IMR-90 (cell line): ENCODE results near the gene C1QTNF5. TPM values are rescaled to one million over a fixed set of nuclear protein-coding genes. Genes with fewer than 3 reads are reported as not detected.

Source experiments
- ATAC-seq: fragments of 200-7000 bp; cut with Tn5 transposase; 2 replicates; pipeline ENCODE4 v1.9.1; 2020; ENCODE audit warnings: low read depth, mild to moderate bottlenecking, moderate library complexity
- BruUV-seq: library from RNA; stranded (reverse); fragments of 400-500 nt; replicated peaks from 2 replicates; lab custom pipeline; 2021; lab: Mats Ljungman, UMichigan
- CTCF ChIA-PET: fragments of 300-600 bp; formaldehyde crosslinking; extraction: SDS; loops from one replicate; lab custom pipeline; 2021; ENCODE audit warnings: antibody characterized with exemption; lab: Yijun Ruan, JAX
- POLR2A ChIA-PET: fragments of 300-600 bp; sonication (Branson Sonifier 250); formaldehyde crosslinking; loops from one replicate; lab custom pipeline; 2022; ENCODE audit warnings: antibody characterized with exemption; ENCODE audit not compliant: unreplicated experiment; lab: Charles Lee
- DNase-seq: peaks from one replicate; pipeline ENCODE4 v3.0.0; 2013
- H2AFZ ChIP-seq: replicated peaks from 2 replicates; pipeline ENCODE3; 2013; ENCODE audit warnings: low read length, mild to moderate bottlenecking; ENCODE audit not compliant: poor library complexity
- H2AK5ac ChIP-seq: 2 replicates; pipeline ENCODE4 v1.6.1; 2013; ENCODE audit warnings: low read depth, low read length, inconsistent platforms
- H2AK9ac ChIP-seq: replicated peaks from 2 replicates; pipeline ENCODE3; 2013; ENCODE audit warnings: mild to moderate bottlenecking, low read depth, low read length, moderate library complexity; ENCODE audit not compliant: poor library complexity
- H2BK120ac ChIP-seq: 2 replicates; pipeline ENCODE4 v1.6.1; 2013; ENCODE audit warnings: low read depth, low read length, inconsistent platforms
- H2BK15ac ChIP-seq: 3 replicates; pipeline ENCODE4 v1.6.1; 2013; ENCODE audit warnings: low read depth, low read length, inconsistent platforms
- H2BK20ac ChIP-seq: 2 replicates; pipeline ENCODE4 v1.6.1; 2013; ENCODE audit warnings: low read depth, mild to moderate bottlenecking, inconsistent platforms, low read length, moderate library complexity
- H2BK5ac ChIP-seq: 2 replicates; pipeline ENCODE4 v1.6.1; 2013; ENCODE audit warnings: mild to moderate bottlenecking, low read depth, low read length, inconsistent platforms; ENCODE audit not compliant: poor library complexity, severe bottlenecking
- H3K14ac ChIP-seq: replicated peaks from 2 replicates; pipeline ENCODE4 v1.6.1; 2013; ENCODE audit warnings: low read depth, low read length, inconsistent platforms
- H3K18ac ChIP-seq: 2 replicates; pipeline ENCODE4 v1.6.1; 2013; ENCODE audit warnings: low read depth, low read length, control low read depth
- H3K23ac ChIP-seq: 2 replicates; pipeline ENCODE4 v1.6.1; 2013; ENCODE audit warnings: low read depth, low read length, inconsistent platforms
- H3K27ac ChIP-seq: 2 replicates; pipeline ENCODE4 v1.5.1; 2013; ENCODE audit warnings: mild to moderate bottlenecking, control low read depth, low read length; ENCODE audit not compliant: insufficient read depth
- H3K27me3 ChIP-seq: 2 replicates; pipeline ENCODE4 v1.6.1; 2013; ENCODE audit warnings: low read length; ENCODE audit not compliant: control insufficient read depth, insufficient read depth
- H3K36me3 ChIP-seq: 2 replicates; pipeline ENCODE4 v1.6.1; 2013; ENCODE audit warnings: low read length, mixed read lengths; ENCODE audit not compliant: control insufficient read depth, insufficient read depth
- H3K4ac ChIP-seq: 2 replicates; pipeline ENCODE4 v1.6.1; 2013; ENCODE audit warnings: low read depth, low read length, inconsistent platforms
- H3K4me1 ChIP-seq: 2 replicates; pipeline ENCODE4 v1.6.1; 2013; ENCODE audit warnings: low read length, mixed read lengths; ENCODE audit not compliant: control insufficient read depth, insufficient read depth
- H3K4me2 ChIP-seq: 2 replicates; pipeline ENCODE4 v1.6.1; 2013; ENCODE audit warnings: low read depth, mild to moderate bottlenecking, control low read depth, low read length, moderate library complexity
- H3K4me3 ChIP-seq: 2 replicates; pipeline ENCODE4 v1.5.1; 2013; ENCODE audit warnings: low read depth, mild to moderate bottlenecking, control low read depth, low read length, moderate library complexity; ENCODE audit not compliant: insufficient read depth
- H3K56ac ChIP-seq: 2 replicates; pipeline ENCODE4 v1.6.1; 2013; ENCODE audit warnings: low read length, inconsistent platforms; ENCODE audit not compliant: insufficient read depth; ENCODE audit errors: extremely low read depth
- H3K79me1 ChIP-seq, 2 experiments: 2 replicates each; pipeline ENCODE4 v1.6.1; 2013; ENCODE audit warnings: low read length in 2 of 2, inconsistent platforms in 1 of 2, low read depth in 1 of 2
- H3K9ac ChIP-seq: 2 replicates; pipeline ENCODE4 v1.6.1; 2013; ENCODE audit warnings: low read depth, low read length, control low read depth
- H3K9me1 ChIP-seq: 2 replicates; pipeline ENCODE4 v1.6.1; 2013; ENCODE audit warnings: low read length, inconsistent platforms; ENCODE audit not compliant: insufficient read depth
- H3K9me3 ChIP-seq: 2 replicates; pipeline ENCODE4 v1.6.1; 2013; ENCODE audit warnings: low read length; ENCODE audit not compliant: control insufficient read depth, insufficient read depth
- H4K20me1 ChIP-seq: 2 replicates; pipeline ENCODE4 v1.6.1; 2013; ENCODE audit warnings: low read length, inconsistent platforms; ENCODE audit not compliant: insufficient read depth
- H4K5ac ChIP-seq: 2 replicates; pipeline ENCODE4 v1.6.1; 2013; ENCODE audit warnings: mild to moderate bottlenecking, low read depth, low read length, control low read depth
- H4K8ac ChIP-seq, 2 experiments: 2 replicates each; pipeline ENCODE4 v1.6.1; 2013; ENCODE audit warnings: low read depth in 2 of 2, low read length in 2 of 2, control low read depth in 1 of 2, inconsistent platforms in 1 of 2
- H4K91ac ChIP-seq: 2 replicates; pipeline ENCODE4 v1.6.1; 2013; ENCODE audit warnings: low read depth, low read length, inconsistent platforms; ENCODE audit not compliant: insufficient read depth
- CTCF ChIP-seq: conservative IDR thresholded peaks from 2 replicates; pipeline ENCODE4 v1.5.1; 2012; ENCODE audit warnings: mild to moderate bottlenecking, low read depth, low read length, improper control_type of control experiment
- ELK1 ChIP-seq: fragments of 150-350 bp; IDR thresholded peaks from 2 replicates; pipeline ENCODE4 v1.6.1; 2016; ENCODE audit warnings: low read depth, mild to moderate bottlenecking, low read length, moderate library complexity, borderline replicate concordance
- FOS ChIP-seq: fragments of 150-350 bp; IDR thresholded peaks from 2 replicates; pipeline ENCODE4 v1.6.1; 2016; ENCODE audit warnings: low read depth, low read length
- NFE2L2 ChIP-seq: fragments of 150-350 bp; IDR thresholded peaks from 2 replicates; pipeline ENCODE4 v1.6.1; 2016; ENCODE audit warnings: low read depth, mild to moderate bottlenecking, low read length
- RAD21 ChIP-seq: IDR thresholded peaks from 2 replicates; pipeline ENCODE4 v1.6.1; 2012; ENCODE audit warnings: low read length, improper control_type of control experiment
- RCOR1 ChIP-seq: IDR thresholded peaks from 2 replicates; pipeline ENCODE4 v1.6.1; 2012; ENCODE audit warnings: mild to moderate bottlenecking, low read length, improper control_type of control experiment; ENCODE audit not compliant: insufficient replicate concordance
- SMC3 ChIP-seq: fragments of 150-350 bp; IDR thresholded peaks from 2 replicates; pipeline ENCODE4 v1.6.1; 2016; ENCODE audit warnings: low read depth, mild to moderate bottlenecking, antibody characterized with exemption, low read length, moderate library complexity
- USF2 ChIP-seq: fragments of 150-350 bp; IDR thresholded peaks from 2 replicates; pipeline ENCODE4 v1.6.1; 2017; ENCODE audit warnings: mild to moderate bottlenecking, antibody characterized with exemption, low read length, low read depth
- WGBS, 2 experiments: methylation state at CpG; one replicate each; pipeline versions ENCODE4 v1.1.5 to v1.1.7; 2013; ENCODE audit warnings: missing lambda C conversion rate in 2 of 2; ENCODE audit not compliant: insufficient read length in 1 of 2; ENCODE audit errors: extremely low coverage in 2 of 2; 5-methylcytosine and 5-hydroxymethylcytosine counted together
- dilution Hi-C: fragments of 300-500 bp; cut with HindIII; formaldehyde crosslinking; loops from one replicate; pipeline ENCODE4 v1.14.3; 2018; ENCODE audit warnings: low sequenced_read_pairs; ENCODE audit not compliant: unreplicated experiment
- in situ Hi-C: fragments of 300-500 bp; cut with MboI; formaldehyde crosslinking; loops from 3 replicates; pipeline ENCODE4 v1.14.3; 2019; ENCODE audit warnings: low sequenced_read_pairs, inconsistent platforms, mixed read lengths
- intact Hi-C: fragments of 100-400 bp; cut with micrococcal nuclease; formaldehyde crosslinking; loops from 2 replicates; pipeline ENCODE4 v1.10.0; 2022
- polyA plus RNA-seq, 3 experiments: library from polyadenylated mRNA; depleted of rRNA; stranded (reverse); fragments of >200 nt; gene quantifications; 2 replicates each; pipeline ENCODE4 v1.2.3, GENCODE V29; 2012; ENCODE audit warnings: low replicate concordance in 1 of 3
- total RNA-seq: library from RNA; depleted of rRNA; stranded (reverse); fragments of >200 nt; gene quantifications from 2 replicates; pipeline ENCODE4 v1.2.3, GENCODE V29; 2012

C1QTNF5 gene
- total and polyA plus RNA-seq, 2 of the 4 experiments (the other 2 are of a cell fraction): 2.0 to 5.4 TPM

- Histone ChIP-seq H3K4me2 (no peak overlapping the region), H3K9ac (no peak overlapping the region), H3K4ac (0 out of 2 replicates have a peak overlapping the region, but pooled peaks have one; percentile 21), H3K56ac (no peak overlapping the region), H4K91ac (no peak overlapping the region), H3K79me1 (peaks cover 0 to 21% of the 10 kb centered on the region in 2 experiments; a peak in 3 of 4 replicates), H3K27ac (no peak overlapping the region), H3K14ac (no peak overlapping the region), H2AK9ac (peak overlapping the region; percentile 79), H4K5ac (no peak overlapping the region), H4K8ac (no peak overlapping the region; a peak in 1 of 4 replicates), H2BK20ac (no peak overlapping the region; the same call in 1 of the 2 replicates), H3K36me3 (no peaks in the 10 kb centered on the region), H4K20me1 (no peaks in the 10 kb centered on the region), H3K18ac (no peak overlapping the region), H2BK5ac (no peak overlapping the region), H3K4me1 (peaks cover 24% of the 10 kb centered on the region), H3K9me3 (no peaks in the 10 kb centered on the region), H2AFZ (peak overlapping the region; percentile 66), H3K23ac (no peak overlapping the region), H2BK120ac (no peak overlapping the region), H3K4me3 (no peak overlapping the region), H2BK15ac (no peak overlapping the region), H2AK5ac (peak overlapping the region; percentile 78; the same call in 1 of the 2 replicates), H3K27me3 (no peaks in the 10 kb centered on the region), H3K9me1 (peaks cover 15% of the 10 kb centered on the region)
- CTCF ChIA-PET: interaction anchor here (0.7 to 2.1 kb wide), 7 partner anchors 8 to 179 kb away, joined by 3 to 16 read pairs (median 3); partner anchors contain the start of gene CBL
- intact Hi-C loops (loop anchor here (2.0 to 5.0 kb wide), 3 partner anchors 119 to 231 kb away; partner anchors contain the start of gene ABCG4), in situ Hi-C loops (no loop called here), dilution Hi-C loops (no loop called here)
- ATAC-seq (no peak), DNase-seq (peak; percentile 66)
- 50% methylated on average over 2 of the region's 8 CpGs; no CpG with 5 or more reads in 1 of the 2 experiments for WGBS, 2 experiments
- POLR2A ChIA-PET: interaction anchor here (1.0 kb wide), 1 partner anchor 15 kb away, joined by 3 read pairs; no protein-coding TSS in a partner anchor
- TF ChIP-seq RAD21 (peak; percentile 81), NFE2L2 (no peak), FOS (no peak), USF2 (no peak), RCOR1 (peak; percentile 98), ELK1 (no peak), SMC3 (peak; percentile 61), CTCF (peak; percentile 89)
- no TSS peak for BruUV-seq
These were observed 17.1 kb downstream of the C1QTNF5 start for GRCh38 chr11:119323532-119324033.
